GM12878 (cell line): Measurements from ENCODE around the gene PRPSAP1. TPM values are rescaled to one million over a fixed set of nuclear protein-coding genes. Genes with fewer than 3 reads are reported as not detected.
A peak's percentile ranks its signal among the peaks of the same experiment; 100 is the strongest.

Experiments
- ATAC-seq: fragments of 200-7000 bp; cut with Tn5 transposase; 3 replicates; pipeline ENCODE4 v1.9.1; 2020; ENCODE audit warnings: mild to moderate bottlenecking, moderate library complexity
- BruUV-seq: library from RNA; stranded (reverse); fragments of 400-500 nt; replicated peaks from 2 replicates; lab custom pipeline; 2021; lab: Mats Ljungman, UMichigan
- CTCF ChIA-PET: fragments of 300-600 bp; sonication (Branson Sonifier 250); formaldehyde crosslinking; extraction: SDS; loops from one replicate; lab custom pipeline; 2021; ENCODE audit warnings: inconsistent platforms; lab: Yijun Ruan, JAX
- POLR2A ChIA-PET: fragments of 350-600 bp; formaldehyde crosslinking; extraction: SDS; loops from one replicate; lab custom pipeline; 2021; ENCODE audit warnings: inconsistent platforms; lab: Charles Lee
- RAD21 ChIA-PET: fragments of 300-600 bp; sonication (Branson Sonifier 250); formaldehyde crosslinking; loops from one replicate; lab custom pipeline; 2023; ENCODE audit warnings: antibody characterized with exemption; ENCODE audit not compliant: unreplicated experiment; lab: Charles Lee
- SMC1A ChIA-PET: fragments of 300-600 bp; sonication (Branson Sonifier 250); formaldehyde crosslinking; loops from one replicate; lab custom pipeline; 2023; ENCODE audit not compliant: unreplicated experiment, uncharacterized antibody; lab: Charles Lee
- DNase-seq: peaks from one replicate; pipeline ENCODE4 v3.0.0-alpha.2; 2011; ENCODE audit warnings: low read depth, low spot score
- FAIRE-seq: peaks from 3 replicates; lab custom pipeline; 2011; peaks lifted over from hg19 to GRCh38; lab: Jason Lieb, UNC
- H2AFZ ChIP-seq: 2 replicates; pipeline ENCODE4 v1.6.0; 2011; ENCODE audit warnings: low read depth, low read length, control low read depth; ENCODE audit not compliant: control insufficient read depth
- H3K27ac ChIP-seq: 2 replicates; pipeline ENCODE4 v1.5.1; 2011; ENCODE audit warnings: control low read depth; ENCODE audit not compliant: control insufficient read depth, insufficient read depth
- H3K27me3 ChIP-seq, 2 experiments: replicated peaks in 1 of 2; 2 replicates each; pipeline versions ENCODE4 v1.6.0 to v1.6.1; 2011; ENCODE audit warnings: low read length in 1 of 2; ENCODE audit not compliant: control insufficient read depth in 2 of 2, insufficient read depth in 2 of 2
- H3K36me3 ChIP-seq, 2 experiments: 2 replicates each; pipeline ENCODE4 v1.5.1; 2011; ENCODE audit warnings: low read length in 1 of 2; ENCODE audit not compliant: control insufficient read depth in 2 of 2, insufficient read depth in 2 of 2
- H3K4me1 ChIP-seq: 2 replicates; pipeline ENCODE4 v1.6.1; 2011; ENCODE audit warnings: mild to moderate bottlenecking, low read length, moderate library complexity, mixed read lengths; ENCODE audit not compliant: control insufficient read depth, insufficient read depth
- H3K4me2 ChIP-seq: 2 replicates; pipeline ENCODE4 v1.6.0; 2011; ENCODE audit warnings: control low read depth; ENCODE audit not compliant: control insufficient read depth, insufficient read depth
- H3K4me3 ChIP-seq: fragments of 200-600 bp; sonication (generic); 2 replicates; pipeline ENCODE4 v1.5.1; 2016
- H3K79me2 ChIP-seq: 2 replicates; pipeline ENCODE4 v1.6.0; 2011; ENCODE audit warnings: low read length; ENCODE audit not compliant: control insufficient read depth, insufficient read depth
- H3K9ac ChIP-seq: 2 replicates; pipeline ENCODE4 v1.8.0; 2011; ENCODE audit warnings: low read length, control low read depth, mixed read lengths; ENCODE audit not compliant: control insufficient read depth, insufficient read depth
- H3K9me3 ChIP-seq: replicated peaks from 3 replicates; pipeline ENCODE4 v1.5.1; 2011; ENCODE audit warnings: mild to moderate bottlenecking, low read length; ENCODE audit not compliant: control insufficient read depth, insufficient read depth
- H4K20me1 ChIP-seq: 2 replicates; pipeline ENCODE4 v1.6.0; 2011; ENCODE audit not compliant: control insufficient read depth, insufficient read depth
- ASH2L ChIP-seq: fragments of 300-600, 200-600 bp; sonication (generic); IDR thresholded peaks from 2 replicates; pipeline ENCODE4 v1.6.1; 2017; ENCODE audit warnings: low read depth, mild to moderate bottlenecking, borderline replicate concordance
- BACH1 ChIP-seq: fragments of 450-650 bp; IDR thresholded peaks from 2 replicates; pipeline ENCODE4 v1.6.1; 2017; ENCODE audit warnings: mild to moderate bottlenecking, borderline replicate concordance
- HDGF ChIP-seq: fragments of 450-650 bp; IDR thresholded peaks from 2 replicates; pipeline ENCODE4 v1.6.1; 2016; ENCODE audit warnings: antibody characterized with exemption
- NFYB ChIP-seq: IDR thresholded peaks from 2 replicates; pipeline ENCODE4 v1.6.1; 2011; ENCODE audit warnings: low read depth, mild to moderate bottlenecking, low read length, improper control_type of control experiment, moderate library complexity; ENCODE audit not compliant: insufficient read depth
- RAD51 ChIP-seq: fragments of 450-650 bp; IDR thresholded peaks from 2 replicates; pipeline ENCODE4 v1.6.1; 2016; ENCODE audit warnings: moderate library complexity, mild to moderate bottlenecking, inconsistent platforms
- RUNX3 ChIP-seq: IDR thresholded peaks from 2 replicates; pipeline ENCODE4 v1.6.1; 2012; ENCODE audit warnings: low read length, inconsistent platforms
- SMAD5 ChIP-seq: IDR thresholded peaks from 2 replicates; pipeline ENCODE4 v1.6.1; 2016; ENCODE audit warnings: antibody characterized with exemption, low read depth
- ZSCAN29 ChIP-seq: fragments of 450-650 bp; IDR thresholded peaks from 2 replicates; pipeline ENCODE4 v1.6.1; 2017; ENCODE audit warnings: mild to moderate bottlenecking, moderate library complexity
- WGBS: methylation state at CpG from one replicate; pipeline ENCODE4 v1.1.6; 2016; ENCODE audit warnings: low lambda C conversion rate; ENCODE audit not compliant: insufficient replicate concordance, insufficient coverage; ENCODE audit errors: missing lambda C conversion rate; 5-methylcytosine and 5-hydroxymethylcytosine counted together
- in situ Hi-C: fragments of 300-500 bp; cut with MboI; formaldehyde crosslinking; loops from 9 replicates; pipeline ENCODE4 v1.14.3; 2018; ENCODE audit warnings: mixed read lengths
- intact Hi-C: fragments of 100-400 bp; cut with micrococcal nuclease; formaldehyde crosslinking; loops from one replicate; pipeline ENCODE4 v1.14.2; 2022; ENCODE audit not compliant: unreplicated experiment
- polyA plus RNA-seq, 11 experiments: library from polyadenylated mRNA; depleted of rRNA in 4 of 11; unstranded in 6 of 11; stranded (reverse) in 5 of 11; fragments of >200 nt; fragmentation: Nextera tagmentation in 4 of 11; fragmentation: Illumina TruSeq in 1 of 11; extraction: Ambion mirVana in 4 of 11; extraction: Trizol in 1 of 11; gene quantifications; 1 replicate in 1 of 11; 2 replicates in 10 of 11; pipeline versions ENCODE4 v1.2.1 to v1.2.3, GENCODE V29; 2011 to 2016; ENCODE audit warnings: inconsistent platforms in 2 of 11, missing spikeins in 2 of 11, low read depth in 1 of 11
- total RNA-seq, 4 experiments: library from RNA; depleted of rRNA in 3 of 4; stranded (reverse); fragments of >200 nt in 3 of 4; fragmentation: Illumina TruSeq in 1 of 4; extraction: Trizol in 1 of 4; gene quantifications; 2 replicates each; pipeline versions ENCODE4 v1.2.1 to v1.2.3, GENCODE V29; 2013 to 2021

Gene PRPSAP1
- total and polyA plus RNA-seq, 10 of the 15 experiments (the other 5 are each of a cell fraction or from before 2014, with no cell fraction given), result 15.8 to 84.2 (median 44.2) TPM

DNA sequence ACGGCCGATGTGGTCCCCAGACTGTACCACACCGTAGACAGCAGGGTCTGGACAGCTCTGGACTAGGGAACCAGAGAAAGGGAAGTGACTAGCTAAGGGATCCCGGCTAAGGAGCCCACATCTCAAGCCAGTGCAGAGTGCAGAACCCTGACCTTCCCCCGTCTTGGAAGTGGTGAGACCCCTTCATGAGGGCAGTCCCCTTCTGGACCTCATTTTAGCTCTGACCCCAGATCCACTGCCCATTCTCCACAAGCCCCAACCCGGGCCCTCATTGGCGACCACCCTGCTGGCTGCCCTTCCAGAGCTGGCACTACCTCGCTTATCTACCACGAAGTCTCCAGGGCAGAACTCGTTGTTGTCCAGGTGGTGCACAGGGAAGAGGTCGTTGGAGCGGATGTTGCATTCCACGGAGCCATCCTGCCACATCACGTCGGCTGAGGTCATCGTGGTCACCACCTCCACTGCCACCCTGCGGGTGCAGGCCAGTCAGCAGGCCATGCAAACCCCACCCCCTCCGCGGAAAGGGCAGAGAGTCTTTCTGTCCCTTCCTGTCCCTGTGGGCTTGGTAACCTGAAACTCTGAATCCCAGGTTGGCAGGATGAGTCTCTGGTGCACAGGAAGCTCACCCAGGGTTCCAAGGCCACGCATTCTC, 44.9 kb upstream of the PRPSAP1 start:
- POLR2A ChIA-PET, result no interaction called here
- Histone ChIP-seq H4K20me1 (no peaks in the 10 kb centered on the region), H3K9ac (no peak overlapping the region), H3K4me3 (no peak overlapping the region), H3K27ac (no peak overlapping the region)
- CTCF ChIA-PET, result interaction anchor here (0.7 to 5.3 kb wide), 51 partner anchors 7 to 388 kb away, joined by 3 to 135 read pairs (median 6); partner anchors contain the start of genes AANAT, PRPSAP1, QRICH2 and SPHK1
- intact Hi-C loops, result loop anchor here (1.0 kb wide), 1 partner anchor 95 kb away; no protein-coding TSS in a partner anchor
- DNase-seq, result no peak
- TF ChIP-seq BACH1 (no peak), SMAD5 (no peak), ASH2L (no peak), RAD51 (no peak), RUNX3 (no peak), HDGF (no peak), NFYB (no peak), ZSCAN29 (no peak)
- TF ChIP-seq, all 136 proteins: peak for 0
- no peak for FAIRE-seq
- no peaks in the 10 kb centered on the region for H3K79me2 ChIP-seq
- no peaks in the 10 kb centered on the region for H3K4me1 ChIP-seq
- RAD21 ChIA-PET, result interaction anchor here (0.7 to 4.3 kb wide), 17 partner anchors 9 to 356 kb away, joined by 3 to 37 read pairs (median 4); partner anchors contain the start of genes PRPSAP1 and SPHK1
- no peaks in the 10 kb centered on the region for H3K9me3 ChIP-seq
- WGBS, result 75% methylated on average over 20 of the region's 20 CpGs
- peaks cover 31 to 56% of the 10 kb centered on the region in 2 experiments for H3K36me3 ChIP-seq
- ATAC-seq, result peak; percentile 44
- in situ Hi-C loops, result loop anchor here (5.0 kb wide), 1 partner anchor 96 kb away; no protein-coding TSS in a partner anchor
- H3K4me2 ChIP-seq, result no peak overlapping the region
- no peak overlapping the region for H2AFZ ChIP-seq
- BruUV-seq, result no TSS peak
- SMC1A ChIA-PET, result interaction anchor here (0.8 to 3.6 kb wide), 16 partner anchors 10 to 106 kb away, joined by 3 to 31 read pairs (median 5); no protein-coding TSS in a partner anchor
- H3K27me3 ChIP-seq, result no peaks in the 10 kb centered on the region
